ENCODE measurements around the gene CLASRP. TPM values are rescaled to one million over a fixed set of nuclear protein-coding genes. Genes with fewer than 3 reads are reported as not detected.
"Not testable (repeated sequence)": the region's sequence is repeated elsewhere in the genome, so short reads cannot be mapped to it uniquely, and the experiment has no call there.

CLASRP gene
- total RNA-seq, 1 donor from 2014 or later = 133 TPM

DNA sequence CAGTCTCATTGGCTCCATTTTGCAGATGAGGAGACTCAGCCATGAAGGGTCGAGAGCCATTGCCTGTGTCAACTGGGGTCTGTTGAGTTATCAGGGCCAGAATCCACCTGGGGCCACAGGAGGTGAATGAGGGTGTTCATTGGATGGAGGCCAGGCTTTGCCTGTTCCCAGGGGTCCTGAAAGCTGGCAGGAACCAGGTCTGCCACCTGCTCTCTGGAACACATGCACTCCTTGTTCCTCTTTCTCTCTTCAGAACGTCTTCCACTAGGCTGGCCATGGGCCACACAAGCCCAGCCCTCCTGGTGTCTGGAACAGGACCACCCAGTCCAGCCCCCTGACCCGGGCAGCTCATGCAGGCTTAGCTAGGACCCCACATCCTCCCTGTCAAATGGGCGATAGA is 75.3 kb downstream of the CLASRP start:
- no peaks in the 10 kb centered on the region for H3K27me3 Mint-ChIP-seq (ENCODE audit: low read depth)
- no peaks in the 10 kb centered on the region for H3K9me3 Mint-ChIP-seq
- peak overlapping the region; percentile 87 for H3K27ac Mint-ChIP-seq
- H3K4me3 Mint-ChIP-seq = no peak overlapping the region
- H3K36me3 Mint-ChIP-seq = no peaks in the 10 kb centered on the region
- H3K4me1 Mint-ChIP-seq = peaks cover 33% of the 10 kb centered on the region
- DNase-seq (ENCODE audit: low spot score in 2 of 2, unreplicated experiment in 2 of 2) = no peak
- TF ChIP-seq, protein P1, sequence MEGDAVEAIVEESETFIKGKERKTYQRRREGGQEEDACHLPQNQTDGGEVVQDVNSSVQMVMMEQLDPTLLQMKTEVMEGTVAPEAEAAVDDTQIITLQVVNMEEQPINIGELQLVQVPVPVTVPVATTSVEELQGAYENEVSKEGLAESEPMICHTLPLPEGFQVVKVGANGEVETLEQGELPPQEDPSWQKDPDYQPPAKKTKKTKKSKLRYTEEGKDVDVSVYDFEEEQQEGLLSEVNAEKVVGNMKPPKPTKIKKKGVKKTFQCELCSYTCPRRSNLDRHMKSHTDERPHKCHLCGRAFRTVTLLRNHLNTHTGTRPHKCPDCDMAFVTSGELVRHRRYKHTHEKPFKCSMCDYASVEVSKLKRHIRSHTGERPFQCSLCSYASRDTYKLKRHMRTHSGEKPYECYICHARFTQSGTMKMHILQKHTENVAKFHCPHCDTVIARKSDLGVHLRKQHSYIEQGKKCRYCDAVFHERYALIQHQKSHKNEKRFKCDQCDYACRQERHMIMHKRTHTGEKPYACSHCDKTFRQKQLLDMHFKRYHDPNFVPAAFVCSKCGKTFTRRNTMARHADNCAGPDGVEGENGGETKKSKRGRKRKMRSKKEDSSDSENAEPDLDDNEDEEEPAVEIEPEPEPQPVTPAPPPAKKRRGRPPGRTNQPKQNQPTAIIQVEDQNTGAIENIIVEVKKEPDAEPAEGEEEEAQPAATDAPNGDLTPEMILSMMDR (IDR thresholded peaks at IDR 0.05; ENCODE audit: unreplicated experiment) = no peak

DNA sequence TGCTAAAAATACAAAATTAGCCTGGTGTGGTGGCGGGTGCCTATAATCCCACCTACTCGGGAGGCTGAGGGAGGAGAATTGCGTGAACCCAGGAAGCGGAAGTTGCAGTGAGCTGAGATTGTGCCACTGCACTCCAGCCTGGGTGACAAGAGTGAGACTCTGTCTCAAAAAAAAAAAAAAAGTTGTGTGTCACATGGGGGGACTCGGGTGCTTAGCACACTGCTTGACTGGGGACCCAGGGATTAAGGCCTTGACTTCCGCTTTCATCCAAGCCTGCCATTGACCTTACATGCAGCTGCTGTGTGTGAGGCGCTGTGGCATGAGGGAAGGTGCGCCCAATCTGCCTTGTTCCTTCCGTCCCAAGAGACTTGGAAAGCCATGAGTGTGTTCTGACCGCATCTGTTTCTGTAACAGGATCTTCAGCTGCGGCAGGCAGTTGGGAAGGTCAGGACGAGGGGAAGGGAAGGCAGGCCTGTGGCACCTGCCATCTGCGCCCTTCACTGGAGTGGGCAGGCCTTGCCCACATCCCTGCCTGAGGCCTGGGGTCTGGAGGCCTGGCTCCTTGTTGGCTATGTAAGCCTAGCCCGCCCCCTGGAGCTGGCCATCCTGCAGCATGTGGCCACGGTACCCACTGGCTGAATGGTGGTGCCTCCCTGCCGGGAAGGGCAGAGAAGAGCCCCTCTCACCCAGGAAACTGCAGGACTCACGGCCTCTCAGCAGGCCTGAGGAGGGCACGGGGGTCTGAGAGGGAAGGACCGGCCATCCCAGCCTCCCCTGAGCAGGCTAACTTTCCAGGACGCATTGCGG is 77.2 kb downstream of the CLASRP start:
- TF ChIP-seq, protein P1 (IDR thresholded peaks at IDR 0.05; ENCODE audit: unreplicated experiment) = no peak
- H3K27ac Mint-ChIP-seq = no peak overlapping the region

GRCh38 chr19:45117167-45117594 is 78.3 kb downstream of the CLASRP start:
- DNase-seq (ENCODE audit: low spot score in 2 of 2, unreplicated experiment in 2 of 2) = peak in 1 of 2 experiments; percentile 49
- H3K27ac Mint-ChIP-seq = peak overlapping the region; percentile 56

More for the DNA sequence above, 77.2 kb downstream of the CLASRP start:
- no peaks in the 10 kb centered on the region for H3K36me3 Mint-ChIP-seq
- H3K27me3 Mint-ChIP-seq (ENCODE audit: low read depth) = no peaks in the 10 kb centered on the region
- H3K9me3 Mint-ChIP-seq = no peaks in the 10 kb centered on the region
- H3K4me1 Mint-ChIP-seq = peaks cover 36% of the 10 kb centered on the region
- DNase-seq (ENCODE audit: low spot score in 2 of 2, unreplicated experiment in 2 of 2) = no peak
- H3K4me3 Mint-ChIP-seq = no peak overlapping the region

GRCh38 chr19:45117671-45118070 is 78.8 kb downstream of the CLASRP start:
- TF ChIP-seq, protein P1 (IDR thresholded peaks at IDR 0.05; ENCODE audit: unreplicated experiment) = no peak
- H3K36me3 Mint-ChIP-seq = no peaks in the 10 kb centered on the region
- DNase-seq (ENCODE audit: low spot score in 2 of 2, unreplicated experiment in 2 of 2) = no peak
- no peaks in the 10 kb centered on the region for H3K9me3 Mint-ChIP-seq
- no peaks in the 10 kb centered on the region for H3K27me3 Mint-ChIP-seq (ENCODE audit: low read depth)
- H3K27ac Mint-ChIP-seq = no peak overlapping the region
- no peak overlapping the region for H3K4me3 Mint-ChIP-seq
- peaks cover 47% of the 10 kb centered on the region for H3K4me1 Mint-ChIP-seq

More at GRCh38 chr19:45117167-45117594, 78.3 kb downstream of the CLASRP start:
- Mint-ChIP-seq H3K36me3 (no peaks in the 10 kb centered on the region), H3K4me1 (peaks cover 42% of the 10 kb centered on the region), H3K9me3 (no peaks in the 10 kb centered on the region), H3K27me3 (ENCODE audit: low read depth) (no peaks in the 10 kb centered on the region), H3K4me3 (no peak overlapping the region)
- TF ChIP-seq, protein P1 (IDR thresholded peaks at IDR 0.05; ENCODE audit: unreplicated experiment) = no peak

GRCh38 chr19:45118106-45118505 is 79.3 kb downstream of the CLASRP start:
- no peak overlapping the region for H3K27ac Mint-ChIP-seq
- H3K4me3 Mint-ChIP-seq = no peak overlapping the region
- no peaks in the 10 kb centered on the region for H3K27me3 Mint-ChIP-seq (ENCODE audit: low read depth)
- H3K4me1 Mint-ChIP-seq = peaks cover 47% of the 10 kb centered on the region
- H3K36me3 Mint-ChIP-seq = no peaks in the 10 kb centered on the region
- TF ChIP-seq, protein P1 (IDR thresholded peaks at IDR 0.05; ENCODE audit: unreplicated experiment) = no peak
- DNase-seq (ENCODE audit: low spot score in 2 of 2, unreplicated experiment in 2 of 2) = no peak
- H3K9me3 Mint-ChIP-seq = no peaks in the 10 kb centered on the region

DNA sequence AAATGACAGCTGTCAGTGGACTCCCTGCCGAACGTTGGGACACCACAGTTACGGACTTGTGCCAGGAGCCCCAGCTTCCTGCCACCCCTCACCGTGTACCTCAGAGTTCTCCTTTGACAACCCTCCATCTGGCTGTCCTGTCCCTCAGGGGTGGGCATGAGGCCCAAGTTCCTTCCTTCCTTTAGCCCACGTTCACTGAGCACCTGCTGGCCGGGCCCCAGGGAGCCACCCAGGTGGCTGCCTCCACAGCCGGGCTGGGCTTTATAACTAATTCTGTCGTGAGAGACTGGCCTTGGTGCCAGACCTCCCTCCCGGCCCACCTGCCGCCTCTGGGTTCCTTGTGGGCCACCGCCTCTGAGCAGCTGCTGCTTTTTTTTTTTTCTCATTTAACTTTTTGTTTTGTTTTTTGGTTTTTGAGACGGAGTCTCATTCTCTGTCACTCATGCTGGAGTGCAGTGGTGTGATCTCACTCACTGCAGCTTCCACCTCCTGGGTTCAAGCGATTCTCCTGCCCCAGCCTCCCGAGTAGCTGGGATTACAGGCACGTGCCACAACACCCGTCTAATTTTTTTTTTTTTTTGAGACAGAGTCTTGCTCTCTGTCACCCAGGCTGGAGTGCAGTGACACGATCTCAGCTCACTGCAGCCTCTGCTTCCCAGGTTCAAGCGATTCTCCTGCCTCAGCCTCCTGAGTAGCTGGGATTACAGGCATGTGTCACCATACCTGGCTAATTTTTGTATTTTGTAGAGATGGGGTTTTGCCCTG is 79.9 kb downstream of the CLASRP start:
- not testable (repeated sequence) for DNase-seq (ENCODE audit: low spot score in 2 of 2, unreplicated experiment in 2 of 2); H3K9me3 Mint-ChIP-seq; H3K36me3 Mint-ChIP-seq; H3K4me3 Mint-ChIP-seq; H3K27me3 Mint-ChIP-seq (ENCODE audit: low read depth)
- Mint-ChIP-seq H3K4me1 (peaks cover 47% of the 10 kb centered on the region), H3K27ac (peak overlapping the region; percentile 43)

Data from mesothelial cell of epicardium (in vitro differentiated cells).